ENCODE results near the gene UBE3B. TPM values are rescaled to one million over a fixed set of nuclear protein-coding genes. Genes with fewer than 3 reads are reported as not detected.

UBE3B gene
- total RNA-seq, 4 donors from 2014 or later: 14.7 to 64.2 (median 30.7) TPM

DNA sequence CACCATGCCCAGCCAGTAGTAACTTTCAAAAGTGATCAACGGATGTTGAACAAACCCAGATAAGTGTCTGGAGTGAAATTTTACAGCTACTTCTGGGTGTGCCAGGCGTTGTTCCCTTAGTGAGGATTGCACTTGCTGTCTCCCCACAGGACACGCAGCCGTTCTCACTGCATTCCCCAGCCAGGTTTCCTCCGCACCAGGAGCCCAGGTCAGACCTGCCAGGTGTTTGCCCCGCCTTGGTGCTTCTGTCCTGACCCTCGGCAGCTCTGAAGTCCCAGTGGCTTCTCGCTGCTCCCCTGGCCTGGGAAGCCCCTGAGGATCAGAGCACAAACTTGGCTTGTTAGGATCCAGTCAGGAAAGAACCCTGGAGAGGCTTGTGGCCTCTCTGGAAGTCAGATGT is 59.7 kb downstream of the UBE3B start:
- intact Hi-C loops (cut with DNase I; ENCODE audit: low total_unique reads): no loop called here
- Histone ChIP-seq H3K4me1 (no peaks in the 10 kb centered on the region), H3K27me3 (no peaks in the 10 kb centered on the region), H3K4me3 (no peak overlapping the region), H3K36me3 (no peaks in the 10 kb centered on the region), H3K27ac (no peak overlapping the region), H3K9me3 (no peaks in the 10 kb centered on the region)
- DNase-seq: no peak
- TF ChIP-seq, protein P1, sequence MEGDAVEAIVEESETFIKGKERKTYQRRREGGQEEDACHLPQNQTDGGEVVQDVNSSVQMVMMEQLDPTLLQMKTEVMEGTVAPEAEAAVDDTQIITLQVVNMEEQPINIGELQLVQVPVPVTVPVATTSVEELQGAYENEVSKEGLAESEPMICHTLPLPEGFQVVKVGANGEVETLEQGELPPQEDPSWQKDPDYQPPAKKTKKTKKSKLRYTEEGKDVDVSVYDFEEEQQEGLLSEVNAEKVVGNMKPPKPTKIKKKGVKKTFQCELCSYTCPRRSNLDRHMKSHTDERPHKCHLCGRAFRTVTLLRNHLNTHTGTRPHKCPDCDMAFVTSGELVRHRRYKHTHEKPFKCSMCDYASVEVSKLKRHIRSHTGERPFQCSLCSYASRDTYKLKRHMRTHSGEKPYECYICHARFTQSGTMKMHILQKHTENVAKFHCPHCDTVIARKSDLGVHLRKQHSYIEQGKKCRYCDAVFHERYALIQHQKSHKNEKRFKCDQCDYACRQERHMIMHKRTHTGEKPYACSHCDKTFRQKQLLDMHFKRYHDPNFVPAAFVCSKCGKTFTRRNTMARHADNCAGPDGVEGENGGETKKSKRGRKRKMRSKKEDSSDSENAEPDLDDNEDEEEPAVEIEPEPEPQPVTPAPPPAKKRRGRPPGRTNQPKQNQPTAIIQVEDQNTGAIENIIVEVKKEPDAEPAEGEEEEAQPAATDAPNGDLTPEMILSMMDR (IDR thresholded peaks at IDR 0.05): no peak
- TF ChIP-seq POLR2A (IDR thresholded peaks at IDR 0.05): no peak

DNA sequence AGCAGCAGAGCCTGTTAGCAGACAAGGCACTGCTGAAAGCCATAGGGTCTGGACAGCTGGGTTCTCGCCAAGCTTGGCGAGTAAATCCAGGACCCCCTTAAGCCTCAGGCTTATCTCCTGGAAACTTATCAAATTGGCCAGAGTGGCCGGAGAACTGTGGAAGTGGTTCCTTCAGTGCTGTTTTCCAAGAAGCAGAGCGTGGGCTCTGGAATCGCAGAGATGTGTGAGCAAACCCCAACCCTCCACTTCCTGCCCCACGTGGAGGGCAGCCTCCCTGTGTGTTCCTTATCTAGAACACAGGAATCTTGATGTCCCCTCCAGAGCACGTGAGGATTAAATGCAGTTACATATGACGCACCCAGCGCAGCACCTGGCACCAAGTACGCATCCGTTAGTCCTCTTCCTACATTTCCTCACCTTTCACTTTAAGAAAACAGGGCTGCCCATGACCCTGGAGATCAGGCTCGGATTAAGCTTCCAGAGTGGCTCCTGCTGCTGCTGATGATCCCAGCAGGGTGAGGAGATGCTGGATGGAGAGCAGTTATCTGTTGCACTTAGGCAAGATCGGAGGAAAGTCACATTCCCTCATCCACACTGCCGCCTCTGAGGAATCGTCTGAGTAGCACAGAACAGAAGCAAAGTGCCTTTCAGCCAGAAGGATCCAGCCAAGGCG is 60.9 kb downstream of the UBE3B start:
- Histone ChIP-seq H3K4me3 (no peak overlapping the region), H3K27ac (no peak overlapping the region), H3K27me3 (no peaks in the 10 kb centered on the region), H3K36me3 (no peaks in the 10 kb centered on the region), H3K9me3 (no peaks in the 10 kb centered on the region), H3K4me1 (no peaks in the 10 kb centered on the region)
- no peak for DNase-seq
- intact Hi-C loops (cut with DNase I; ENCODE audit: low total_unique reads): no loop called here
- TF ChIP-seq, protein P1 (IDR thresholded peaks at IDR 0.05): no peak
- no peak for TF ChIP-seq POLR2A (IDR thresholded peaks at IDR 0.05)

GRCh38 chr12:109539508-109539907 is 62.1 kb downstream of the UBE3B start:
- TF ChIP-seq, protein P1 (IDR thresholded peaks at IDR 0.05): no peak
- TF ChIP-seq POLR2A (IDR thresholded peaks at IDR 0.05): no peak
- Histone ChIP-seq H3K4me1 (no peaks in the 10 kb centered on the region), H3K27me3 (no peaks in the 10 kb centered on the region), H3K36me3 (no peaks in the 10 kb centered on the region), H3K9me3 (no peaks in the 10 kb centered on the region), H3K27ac (no peak overlapping the region), H3K4me3 (no peak overlapping the region)
- intact Hi-C loops (cut with DNase I; ENCODE audit: low total_unique reads): no loop called here
- DNase-seq: no peak

DNA sequence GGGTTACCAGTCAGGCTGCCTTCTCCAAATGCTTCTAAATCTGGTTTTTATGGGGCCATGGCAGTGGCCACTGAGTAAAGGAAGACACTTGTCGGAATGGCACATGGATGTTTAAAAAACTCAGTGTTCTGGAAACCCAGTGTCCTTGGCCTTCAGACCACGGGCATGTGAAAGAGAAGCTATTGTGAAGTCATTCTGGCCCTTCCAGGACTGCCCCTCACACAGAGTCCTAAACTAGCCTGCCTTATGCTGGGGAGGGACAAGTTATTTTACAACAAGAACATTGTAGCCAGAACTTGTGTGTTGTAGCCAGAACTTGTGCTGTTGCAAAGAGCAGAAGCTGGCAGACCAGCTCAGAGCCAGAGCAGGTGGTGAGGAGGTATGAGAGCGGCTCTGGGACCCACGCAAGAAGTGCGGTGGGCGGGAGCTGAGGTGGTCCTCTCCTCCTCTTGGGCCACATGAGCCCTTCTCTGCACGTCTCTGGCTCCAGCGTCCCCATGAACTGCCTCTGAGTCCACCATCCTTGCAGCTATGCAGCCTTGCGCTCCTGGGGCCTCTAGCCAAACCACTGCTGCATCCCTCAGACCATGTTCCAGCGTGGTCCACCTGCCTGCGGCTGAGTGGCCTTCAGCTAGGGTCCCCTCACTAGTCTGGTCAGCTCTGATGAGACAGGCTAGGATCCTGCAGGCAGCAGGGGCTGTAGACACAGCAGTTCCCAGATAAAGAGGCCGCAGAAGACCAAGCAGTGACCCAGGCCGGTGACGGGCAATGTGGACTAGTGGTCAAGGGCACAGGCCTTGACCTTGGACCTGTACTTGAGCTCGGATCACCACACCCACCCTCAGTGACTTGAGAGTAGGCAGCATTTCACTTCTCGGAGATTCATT is 63.3 kb downstream of the UBE3B start:
- no peaks in the 10 kb centered on the region for H3K9me3 ChIP-seq
- no peak for DNase-seq
- H3K36me3 ChIP-seq: no peaks in the 10 kb centered on the region
- H3K4me3 ChIP-seq: no peak overlapping the region
- TF ChIP-seq POLR2A (IDR thresholded peaks at IDR 0.05): no peak
- TF ChIP-seq, protein P1 (IDR thresholded peaks at IDR 0.05): no peak
- no peaks in the 10 kb centered on the region for H3K4me1 ChIP-seq
- intact Hi-C loops (cut with DNase I; ENCODE audit: low total_unique reads): no loop called here
- H3K27ac ChIP-seq: no peak overlapping the region
- no peaks in the 10 kb centered on the region for H3K27me3 ChIP-seq

DNA sequence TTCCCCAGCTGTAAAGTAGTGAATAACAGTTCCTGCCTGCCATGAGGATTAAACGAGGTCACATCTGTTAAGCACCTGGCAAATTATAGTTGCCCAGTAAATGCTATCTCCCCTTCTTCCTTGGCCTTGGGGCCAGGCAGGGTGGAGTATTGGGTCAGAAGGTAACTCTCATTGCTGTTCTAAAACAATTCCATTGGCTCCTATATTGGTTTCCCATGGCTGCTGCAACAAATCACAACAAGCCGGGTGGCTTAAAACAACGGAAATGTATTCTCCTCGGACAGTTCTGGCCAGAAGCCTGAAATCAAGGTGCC is 63.9 kb downstream of the UBE3B start:
- TF ChIP-seq, protein P1 (IDR thresholded peaks at IDR 0.05): no peak
- TF ChIP-seq POLR2A (IDR thresholded peaks at IDR 0.05): no peak
- Histone ChIP-seq H3K4me1 (no peaks in the 10 kb centered on the region), H3K27me3 (no peaks in the 10 kb centered on the region), H3K36me3 (no peaks in the 10 kb centered on the region), H3K4me3 (no peak overlapping the region), H3K9me3 (no peaks in the 10 kb centered on the region), H3K27ac (no peak overlapping the region)
- no peak for DNase-seq
- intact Hi-C loops (cut with DNase I; ENCODE audit: low total_unique reads): no loop called here
